ENCODE measurements around the gene CDC25A. TPM values are rescaled to one million over a fixed set of nuclear protein-coding genes. Genes with fewer than 3 reads are reported as not detected.

CDC25A gene
- total and polyA plus RNA-seq, 9 of the 15 experiments (the other 6 are each of a cell fraction or from before 2014, with no cell fraction given) = 3.4 to 61.3 (median 51.8) TPM

DNA sequence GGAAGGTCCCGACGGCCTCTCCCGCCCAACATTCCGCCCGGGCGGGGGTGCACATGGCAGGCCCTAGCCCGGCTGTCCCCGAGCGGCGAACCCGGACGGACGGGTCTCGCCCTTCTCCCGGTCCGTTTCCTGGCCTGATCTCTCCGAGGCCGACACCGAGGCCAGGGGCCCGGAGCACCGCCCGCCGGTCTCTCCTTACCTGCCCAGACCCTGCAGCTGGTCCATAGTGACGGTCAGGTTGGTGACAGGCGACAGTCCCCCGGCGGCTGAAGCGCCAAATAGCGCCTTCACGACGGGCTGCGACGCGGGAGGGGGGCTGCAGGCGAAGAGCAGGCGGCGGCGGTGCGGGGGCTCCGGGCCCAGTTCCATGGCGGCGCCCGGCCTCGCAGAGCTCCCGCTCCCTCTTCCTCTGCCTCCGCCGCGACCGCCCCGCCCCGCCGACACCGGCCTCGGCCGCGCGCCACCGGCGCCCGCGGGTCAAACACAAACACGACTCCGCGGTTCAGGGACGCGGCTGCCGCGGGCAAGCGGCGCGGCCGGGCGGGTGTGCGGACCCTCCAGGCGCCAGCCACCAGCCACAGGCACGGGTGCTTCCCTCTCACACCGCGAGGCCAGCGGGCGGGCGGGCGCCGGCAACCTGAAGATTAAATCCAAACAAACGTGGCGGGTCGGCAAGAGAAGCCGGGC lies 495 bp downstream of the CDC25A start (continued):
- TF ChIP-seq, protein P1, sequence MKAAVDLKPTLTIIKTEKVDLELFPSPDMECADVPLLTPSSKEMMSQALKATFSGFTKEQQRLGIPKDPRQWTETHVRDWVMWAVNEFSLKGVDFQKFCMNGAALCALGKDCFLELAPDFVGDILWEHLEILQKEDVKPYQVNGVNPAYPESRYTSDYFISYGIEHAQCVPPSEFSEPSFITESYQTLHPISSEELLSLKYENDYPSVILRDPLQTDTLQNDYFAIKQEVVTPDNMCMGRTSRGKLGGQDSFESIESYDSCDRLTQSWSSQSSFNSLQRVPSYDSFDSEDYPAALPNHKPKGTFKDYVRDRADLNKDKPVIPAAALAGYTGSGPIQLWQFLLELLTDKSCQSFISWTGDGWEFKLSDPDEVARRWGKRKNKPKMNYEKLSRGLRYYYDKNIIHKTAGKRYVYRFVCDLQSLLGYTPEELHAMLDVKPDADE (conservative IDR thresholded peaks at IDR 0.05; ENCODE audit: control insufficient read depth, low read depth, low read length) = peak; percentile 6; the same call in 1 of the 2 replicates
- TF ChIP-seq HOXB6 (CRISPR knock-in tag; IDR thresholded peaks at IDR 0.05; ENCODE audit: borderline replicate concordance) (no peak), CHD4 (IDR thresholded peaks at IDR 0.05; ENCODE audit: insufficient read depth, insufficient replicate concordance, low read depth, low read length, poor library complexity, severe bottlenecking) (no peak), GABPA (tag; conservative IDR thresholded peaks at IDR 0.05; ENCODE audit: low read depth) (no peak), ZBTB17 (CRISPR knock-in tag; IDR thresholded peaks at IDR 0.05) (0 out of 2 replicates have a peak, but pooled peaks have one; percentile 20), NR2F6 (CRISPR knock-in tag; IDR thresholded peaks at IDR 0.05) (no peak), MYBL2 (IDR thresholded peaks at IDR 0.05; ENCODE audit: low read depth) (no peak), MYBL2 (CRISPR knock-in tag; IDR thresholded peaks at IDR 0.05; ENCODE audit: borderline replicate concordance) (no peak), KAT8 (IDR thresholded peaks at IDR 0.05; ENCODE audit: low read depth) (no peak), ZC3H4 (CRISPR knock-in tag; IDR thresholded peaks at IDR 0.05; ENCODE audit: borderline replicate concordance) (no peak), PHF8 (IDR thresholded peaks at IDR 0.05; ENCODE audit: borderline replicate concordance, low read length) (peak; percentile 21; the same call in 1 of the 2 replicates), HNRNPLL (IDR thresholded peaks at IDR 0.05; ENCODE audit: low read depth, low read length, poor library complexity, severe bottlenecking) (no peak), HNRNPL (IDR thresholded peaks at IDR 0.05; ENCODE audit: low read depth, low read length) (no peak), STAT5B (CRISPR knock-in tag; IDR thresholded peaks at IDR 0.05) (no peak), ZNF696 (CRISPR knock-in tag; conservative IDR thresholded peaks at IDR 0.05) (no peak)
- TF ChIP-seq, protein P2, sequence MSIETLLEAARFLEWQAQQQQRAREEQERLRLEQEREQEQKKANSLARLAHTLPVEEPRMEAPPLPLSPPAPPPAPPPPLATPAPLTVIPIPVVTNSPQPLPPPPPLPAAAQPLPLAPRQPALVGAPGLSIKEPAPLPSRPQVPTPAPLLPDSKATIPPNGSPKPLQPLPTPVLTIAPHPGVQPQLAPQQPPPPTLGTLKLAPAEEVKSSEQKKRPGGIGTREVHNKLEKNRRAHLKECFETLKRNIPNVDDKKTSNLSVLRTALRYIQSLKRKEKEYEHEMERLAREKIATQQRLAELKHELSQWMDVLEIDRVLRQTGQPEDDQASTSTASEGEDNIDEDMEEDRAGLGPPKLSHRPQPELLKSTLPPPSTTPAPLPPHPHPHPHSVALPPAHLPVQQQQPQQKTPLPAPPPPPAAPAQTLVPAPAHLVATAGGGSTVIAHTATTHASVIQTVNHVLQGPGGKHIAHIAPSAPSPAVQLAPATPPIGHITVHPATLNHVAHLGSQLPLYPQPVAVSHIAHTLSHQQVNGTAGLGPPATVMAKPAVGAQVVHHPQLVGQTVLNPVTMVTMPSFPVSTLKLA (conservative IDR thresholded peaks at IDR 0.05) = no peak
- TF ChIP-seq, protein P3, sequence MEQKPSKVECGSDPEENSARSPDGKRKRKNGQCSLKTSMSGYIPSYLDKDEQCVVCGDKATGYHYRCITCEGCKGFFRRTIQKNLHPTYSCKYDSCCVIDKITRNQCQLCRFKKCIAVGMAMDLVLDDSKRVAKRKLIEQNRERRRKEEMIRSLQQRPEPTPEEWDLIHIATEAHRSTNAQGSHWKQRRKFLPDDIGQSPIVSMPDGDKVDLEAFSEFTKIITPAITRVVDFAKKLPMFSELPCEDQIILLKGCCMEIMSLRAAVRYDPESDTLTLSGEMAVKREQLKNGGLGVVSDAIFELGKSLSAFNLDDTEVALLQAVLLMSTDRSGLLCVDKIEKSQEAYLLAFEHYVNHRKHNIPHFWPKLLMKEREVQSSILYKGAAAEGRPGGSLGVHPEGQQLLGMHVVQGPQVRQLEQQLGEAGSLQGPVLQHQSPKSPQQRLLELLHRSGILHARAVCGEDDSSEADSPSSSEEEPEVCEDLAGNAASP (IDR thresholded peaks at IDR 0.05) = no peak
- TF ChIP-seq, protein P4, sequence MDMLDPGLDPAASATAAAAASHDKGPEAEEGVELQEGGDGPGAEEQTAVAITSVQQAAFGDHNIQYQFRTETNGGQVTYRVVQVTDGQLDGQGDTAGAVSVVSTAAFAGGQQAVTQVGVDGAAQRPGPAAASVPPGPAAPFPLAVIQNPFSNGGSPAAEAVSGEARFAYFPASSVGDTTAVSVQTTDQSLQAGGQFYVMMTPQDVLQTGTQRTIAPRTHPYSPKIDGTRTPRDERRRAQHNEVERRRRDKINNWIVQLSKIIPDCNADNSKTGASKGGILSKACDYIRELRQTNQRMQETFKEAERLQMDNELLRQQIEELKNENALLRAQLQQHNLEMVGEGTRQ (CRISPR knock-in tag; IDR thresholded peaks at IDR 0.05) = no peak
- TF ChIP-seq, protein P5, sequence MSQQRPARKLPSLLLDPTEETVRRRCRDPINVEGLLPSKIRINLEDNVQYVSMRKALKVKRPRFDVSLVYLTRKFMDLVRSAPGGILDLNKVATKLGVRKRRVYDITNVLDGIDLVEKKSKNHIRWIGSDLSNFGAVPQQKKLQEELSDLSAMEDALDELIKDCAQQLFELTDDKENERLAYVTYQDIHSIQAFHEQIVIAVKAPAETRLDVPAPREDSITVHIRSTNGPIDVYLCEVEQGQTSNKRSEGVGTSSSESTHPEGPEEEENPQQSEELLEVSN (IDR thresholded peaks at IDR 0.05; ENCODE audit: borderline replicate concordance in 1 of 2, extremely low read depth in 1 of 2, insufficient read depth in 1 of 2, insufficient read length in 1 of 2, low read depth in 1 of 2, low read length in 1 of 2, poor library complexity in 1 of 2, severe bottlenecking in 1 of 2) = peak in 1 of 2 experiments; percentile 26
